A673 (cell line): ENCODE measurements around the gene EDIL3. TPM values are rescaled to one million over a fixed set of nuclear protein-coding genes. Genes with fewer than 3 reads are reported as not detected.

Experiments
- BruUV-seq: library from RNA; stranded (reverse); fragments of 400-500 nt; replicated peaks from 2 replicates; lab custom pipeline; 2021; lab: Mats Ljungman, UMichigan
- CTCF ChIA-PET: fragments of 300-600 bp; sonication (Branson Sonifier 250); formaldehyde crosslinking; loops from one replicate; lab custom pipeline; 2022; ENCODE audit warnings: antibody characterized with exemption; lab: Charles Lee
- POLR2A ChIA-PET: fragments of 300-600 bp; sonication (Branson Sonifier 250); formaldehyde crosslinking; loops from one replicate; lab custom pipeline; 2022; ENCODE audit warnings: antibody characterized with exemption; ENCODE audit not compliant: low non-redundant PET; lab: Charles Lee
- DNase-seq: peaks from one replicate; pipeline ENCODE4 v3.0.0-alpha.2; 2015; ENCODE audit warnings: low spot score
- H3K27ac ChIP-seq: fragments of 200-600 bp; sonication (generic); 2 replicates; pipeline ENCODE4 v1.5.1; 2016; ENCODE audit warnings: mixed run types, low read depth, mild to moderate bottlenecking, mixed read lengths, antibody characterized with exemption, low read length; ENCODE audit not compliant: poor library complexity, severe bottlenecking
- H3K27me3 ChIP-seq: fragments of 200-600 bp; sonication (generic); replicated peaks from 2 replicates; pipeline ENCODE4 v1.6.1; 2017; ENCODE audit warnings: mixed run types, low read depth, mild to moderate bottlenecking, mixed read lengths, antibody characterized with exemption, low read length; ENCODE audit not compliant: insufficient read depth, poor library complexity
- H3K36me3 ChIP-seq: fragments of 200-600 bp; sonication (generic); 2 replicates; pipeline ENCODE4 v1.6.1; 2016; ENCODE audit warnings: mixed run types, mild to moderate bottlenecking, mixed read lengths, antibody characterized with exemption, low read length; ENCODE audit not compliant: insufficient read depth, poor library complexity, severe bottlenecking
- H3K4me1 ChIP-seq: fragments of 200-600 bp; sonication (generic); 2 replicates; pipeline ENCODE4 v1.6.1; 2017; ENCODE audit warnings: mixed run types, mild to moderate bottlenecking, mixed read lengths, antibody characterized with exemption, low read length; ENCODE audit not compliant: insufficient read depth, poor library complexity, severe bottlenecking
- H3K4me3 ChIP-seq: fragments of 200-600 bp; sonication (generic); 2 replicates; pipeline ENCODE4 v1.5.1; 2016; ENCODE audit warnings: low read depth, mixed run types, mild to moderate bottlenecking, mixed read lengths, low read length; ENCODE audit not compliant: poor library complexity, severe bottlenecking
- H3K9me3 ChIP-seq: fragments of 200-600 bp; sonication (generic); 2 replicates; pipeline ENCODE4 v1.6.1; 2016; ENCODE audit warnings: mixed run types, low read depth, mild to moderate bottlenecking, mixed read lengths, antibody characterized with exemption, low read length; ENCODE audit not compliant: poor library complexity, severe bottlenecking
- CTCF ChIP-seq: fragments of 300-800, 200-600 bp; sonication (generic); conservative IDR thresholded peaks from 2 replicates; pipeline ENCODE4 v1.5.1; 2017; ENCODE audit warnings: low read depth, mild to moderate bottlenecking, antibody characterized with exemption, low read length, moderate library complexity, mixed read lengths
- EZH2 ChIP-seq: fragments of 200-600 bp; sonication (generic); IDR thresholded peaks from 2 replicates; pipeline ENCODE4 v1.6.1; 2017; ENCODE audit warnings: borderline replicate concordance, low read depth, mild to moderate bottlenecking, mixed read lengths, antibody characterized with exemption, low read length; ENCODE audit not compliant: poor library complexity, severe bottlenecking
- intact Hi-C: fragments of 100-400 bp; cut with micrococcal nuclease; formaldehyde crosslinking; loops from one replicate; pipeline ENCODE4 v1.10.0; 2022; ENCODE audit not compliant: unreplicated experiment
- total RNA-seq: library from RNA; stranded (reverse); gene quantifications from 2 replicates; pipeline ENCODE4 v1.2.3, GENCODE V29; 2021

The EDIL3 gene
- total RNA-seq, 1 experiment from 2014 or later, result 4.6 TPM

DNA sequence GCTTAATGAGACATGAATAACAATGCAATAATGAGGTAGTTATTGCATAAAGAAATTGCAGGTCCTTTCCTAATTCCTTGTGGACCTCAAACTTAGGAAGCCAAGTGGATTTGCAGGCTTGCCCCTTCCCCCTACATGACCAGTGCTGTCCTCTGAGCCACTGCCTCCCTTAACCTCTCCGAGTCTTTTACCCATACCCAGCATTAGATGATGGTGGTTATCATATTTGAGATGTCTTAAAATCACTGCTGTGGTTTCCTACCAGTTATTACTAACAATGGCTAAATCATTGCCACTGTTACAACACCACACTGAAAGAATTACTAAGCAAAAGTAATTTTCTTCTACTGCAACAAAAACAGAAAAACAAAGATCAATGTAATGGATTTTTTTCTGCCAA is 170.8 kb downstream of the EDIL3 start:
- H3K4me1 ChIP-seq, result no peaks in the 10 kb centered on the region
- ChIA-PET CTCF (no interaction called here), POLR2A (no interaction called here)
- DNase-seq, result no peak
- no TSS peak for BruUV-seq
- H3K9me3 ChIP-seq, result no peaks in the 10 kb centered on the region
- H3K4me3 ChIP-seq, result no peak overlapping the region
- no peaks in the 10 kb centered on the region for H3K27me3 ChIP-seq
- no peaks in the 10 kb centered on the region for H3K36me3 ChIP-seq
- intact Hi-C loops, result no loop called here
- no peak for TF ChIP-seq CTCF
- no peak for TF ChIP-seq EZH2
- H3K27ac ChIP-seq, result no peak overlapping the region

DNA sequence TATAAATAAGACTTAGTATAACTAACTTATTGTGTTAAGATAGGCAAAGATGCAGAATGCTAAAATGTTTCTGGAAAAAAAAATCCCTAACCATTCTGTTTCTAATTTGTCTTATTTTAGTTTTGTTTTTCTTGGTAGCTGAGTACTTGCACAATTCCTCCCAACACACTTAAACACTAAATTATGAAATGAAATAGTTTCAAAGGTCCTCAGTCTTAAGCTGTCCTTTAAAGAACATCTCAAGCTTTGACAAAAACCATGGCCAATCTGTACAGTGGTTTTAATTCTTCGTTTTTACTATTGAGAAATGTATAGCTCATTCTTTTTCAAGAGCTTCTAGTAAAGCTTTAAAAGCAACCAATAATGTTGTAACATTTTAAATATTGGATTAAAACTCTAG is 171.5 kb downstream of the EDIL3 start:
- ChIA-PET POLR2A (no interaction called here), CTCF (no interaction called here)
- Histone ChIP-seq H3K36me3 (no peaks in the 10 kb centered on the region), H3K4me1 (no peaks in the 10 kb centered on the region), H3K27ac (no peak overlapping the region), H3K9me3 (no peaks in the 10 kb centered on the region), H3K4me3 (no peak overlapping the region), H3K27me3 (no peaks in the 10 kb centered on the region)
- TF ChIP-seq CTCF (no peak), EZH2 (no peak)
- no TSS peak for BruUV-seq
- DNase-seq, result no peak
- intact Hi-C loops, result no loop called here

DNA sequence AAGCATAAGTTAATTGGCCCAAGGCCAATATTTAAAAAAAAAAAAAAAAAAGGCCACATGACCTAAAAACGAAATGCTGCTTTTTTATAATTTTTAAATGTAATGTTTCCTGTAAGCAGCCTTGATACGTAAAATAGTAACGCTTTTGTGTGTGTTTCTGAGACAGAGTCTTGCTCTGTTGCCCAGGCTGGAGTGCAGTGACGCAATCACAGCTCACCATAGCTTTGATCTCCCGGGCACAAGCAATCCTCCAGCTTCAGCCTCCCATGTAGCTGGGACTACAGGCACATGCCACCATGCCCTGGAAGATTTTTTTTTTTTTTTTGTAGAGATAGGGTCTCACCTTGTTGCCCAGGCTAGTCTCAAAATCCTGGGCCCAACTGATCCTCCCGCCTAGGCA is 179.9 kb downstream of the EDIL3 start:
- POLR2A ChIA-PET, result no interaction called here
- no peaks in the 10 kb centered on the region for H3K27me3 ChIP-seq
- intact Hi-C loops, result no loop called here
- no peaks in the 10 kb centered on the region for H3K36me3 ChIP-seq
- no peak for DNase-seq
- no peaks in the 10 kb centered on the region for H3K9me3 ChIP-seq
- no peaks in the 10 kb centered on the region for H3K4me1 ChIP-seq
- no peak overlapping the region for H3K27ac ChIP-seq
- CTCF ChIA-PET, result no interaction called here
- TF ChIP-seq EZH2 (no peak), CTCF (no peak)
- H3K4me3 ChIP-seq, result no peak overlapping the region
- no TSS peak for BruUV-seq
